Endothelial cell (in vitro differentiated cells): ENCODE measurements around the gene DVL2. TPM values are rescaled to one million over a fixed set of nuclear protein-coding genes. Genes with fewer than 3 reads are reported as not detected.
A peak's percentile ranks its signal among the peaks of the same experiment; 100 is the strongest.

Experiments used
- DNase-seq: peaks from one replicate; pipeline ENCODE4 v3.0.0; 2021; ENCODE audit warnings: low spot score
- H3K27ac Mint-ChIP-seq: one replicate; pipeline ENCODE4 v1.8.0; 2021; ENCODE audit warnings: mixed read lengths, inconsistent platforms; ENCODE audit not compliant: unreplicated experiment
- H3K27me3 Mint-ChIP-seq: one replicate; pipeline ENCODE4 v1.8.0; 2021; ENCODE audit warnings: mild to moderate bottlenecking, moderate library complexity, mixed read lengths, inconsistent platforms; ENCODE audit not compliant: unreplicated experiment
- H3K36me3 Mint-ChIP-seq: one replicate; pipeline ENCODE4 v1.8.0; 2021; ENCODE audit warnings: mild to moderate bottlenecking, low read depth, mixed read lengths, inconsistent platforms; ENCODE audit not compliant: unreplicated experiment
- H3K4me1 Mint-ChIP-seq: one replicate; pipeline ENCODE4 v1.8.0; 2021; ENCODE audit warnings: mild to moderate bottlenecking, mixed read lengths, inconsistent platforms; ENCODE audit not compliant: unreplicated experiment
- H3K4me3 Mint-ChIP-seq: one replicate; pipeline ENCODE4 v1.8.0; 2021; ENCODE audit warnings: mild to moderate bottlenecking, mixed read lengths, inconsistent platforms; ENCODE audit not compliant: unreplicated experiment
- H3K9me3 Mint-ChIP-seq: one replicate; pipeline ENCODE4 v1.8.0; 2021; ENCODE audit warnings: mixed read lengths, inconsistent platforms; ENCODE audit not compliant: unreplicated experiment
- CTCF ChIP-seq: fragments of 200-600 bp; sonication (generic); IDR thresholded peaks from one replicate; pipeline ENCODE4 v1.5.0; 2021; ENCODE audit warnings: antibody characterized with exemption; ENCODE audit not compliant: unreplicated experiment
- long read RNA-seq: library from polyadenylated mRNA; unstranded; transcript quantifications from one replicate; pipeline ENCODE4 v2.0.0, GENCODE V29; 2020; ENCODE audit not compliant: unreplicated experiment
- total RNA-seq: library from RNA; stranded (reverse); fragmentation: NEBNext Ultra II Directional; extraction: Animal tissue kit (Norgen Biotek cat#: 25700); gene quantifications from one replicate; pipeline ENCODE4 v1.2.1, GENCODE V29; 2021; ENCODE audit not compliant: unreplicated experiment

The DVL2 gene
- total RNA-seq, result 58.2 TPM
- long read RNA-seq, transcript DVL2-201 (15 exons, 3,018 nt), result major isoform, 5 of 19 reads
- long read RNA-seq, partial matches to known transcripts, result 2 of 19 reads
- long read RNA-seq, other reads (novel, unspliced or antisense), result 12 of 19 reads

GRCh38 chr17:7234083-7234951, at the start of gene DVL2:
DVL2 (minus strand) TSS chr17:7234517; CDS start chr17:7234262, 255 bp downstream.
- Mint-ChIP-seq H3K27ac (peak within 1 kb of the TSS; percentile 86), H3K4me1 (peaks cover 28% of the 10 kb centered on the region), H3K4me3 (peak within 1 kb of the TSS; percentile 99), H3K27me3 (peaks cover 27% of the 10 kb centered on the region), H3K9me3 (no peaks in the 10 kb centered on the region), H3K36me3 (peaks cover 45% of the 10 kb centered on the region)
- TF ChIP-seq CTCF, result no peak
- DNase-seq, result peak; percentile 89

GRCh38 chr17:7283471-7284216, 49.3 kb upstream of the DVL2 start:
- H3K27me3 Mint-ChIP-seq, result peaks cover 14% of the 10 kb centered on the region
- H3K36me3 Mint-ChIP-seq, result no peaks in the 10 kb centered on the region
- H3K4me3 Mint-ChIP-seq, result peak overlapping the region; percentile 37
- no peak overlapping the region for H3K27ac Mint-ChIP-seq
- DNase-seq, result no peak
- peaks cover 15% of the 10 kb centered on the region for H3K4me1 Mint-ChIP-seq
- TF ChIP-seq CTCF, result no peak
- no peaks in the 10 kb centered on the region for H3K9me3 Mint-ChIP-seq

DNA sequence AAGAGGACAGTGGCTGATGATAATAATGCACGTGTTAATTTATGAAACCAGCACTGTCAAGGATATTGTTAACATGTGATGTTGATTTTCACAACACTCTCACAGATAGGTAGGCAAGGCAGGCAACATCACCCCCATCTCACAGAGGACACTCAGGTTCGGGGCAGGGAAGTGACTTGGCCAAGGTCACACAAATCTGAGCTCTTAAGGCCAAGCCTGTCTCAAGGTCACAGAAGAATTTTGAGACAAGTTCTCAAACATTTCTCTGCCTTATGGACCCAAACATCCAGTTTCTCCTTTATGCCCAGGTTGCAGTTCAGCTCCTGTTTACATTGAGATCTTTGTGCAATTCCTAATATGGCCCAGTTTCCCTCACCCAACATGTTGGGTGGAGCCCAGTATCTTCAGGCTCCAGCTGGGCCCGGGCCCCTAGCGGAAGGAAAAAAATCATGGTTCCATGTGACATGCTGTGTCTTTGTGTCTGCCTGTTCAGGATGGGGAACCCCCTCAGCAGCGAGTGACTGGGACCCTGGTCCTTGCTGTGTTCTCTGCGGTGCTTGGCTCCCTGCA, 48.5 kb upstream of the DVL2 start:
- H3K9me3 Mint-ChIP-seq, result no peaks in the 10 kb centered on the region
- peaks cover 15% of the 10 kb centered on the region for H3K4me1 Mint-ChIP-seq
- H3K27ac Mint-ChIP-seq, result no peak overlapping the region
- no peak for TF ChIP-seq CTCF
- no peaks in the 10 kb centered on the region for H3K36me3 Mint-ChIP-seq
- peak overlapping the region; percentile 82 for H3K4me3 Mint-ChIP-seq
- peaks cover 14% of the 10 kb centered on the region for H3K27me3 Mint-ChIP-seq
- no peak for DNase-seq

DNA sequence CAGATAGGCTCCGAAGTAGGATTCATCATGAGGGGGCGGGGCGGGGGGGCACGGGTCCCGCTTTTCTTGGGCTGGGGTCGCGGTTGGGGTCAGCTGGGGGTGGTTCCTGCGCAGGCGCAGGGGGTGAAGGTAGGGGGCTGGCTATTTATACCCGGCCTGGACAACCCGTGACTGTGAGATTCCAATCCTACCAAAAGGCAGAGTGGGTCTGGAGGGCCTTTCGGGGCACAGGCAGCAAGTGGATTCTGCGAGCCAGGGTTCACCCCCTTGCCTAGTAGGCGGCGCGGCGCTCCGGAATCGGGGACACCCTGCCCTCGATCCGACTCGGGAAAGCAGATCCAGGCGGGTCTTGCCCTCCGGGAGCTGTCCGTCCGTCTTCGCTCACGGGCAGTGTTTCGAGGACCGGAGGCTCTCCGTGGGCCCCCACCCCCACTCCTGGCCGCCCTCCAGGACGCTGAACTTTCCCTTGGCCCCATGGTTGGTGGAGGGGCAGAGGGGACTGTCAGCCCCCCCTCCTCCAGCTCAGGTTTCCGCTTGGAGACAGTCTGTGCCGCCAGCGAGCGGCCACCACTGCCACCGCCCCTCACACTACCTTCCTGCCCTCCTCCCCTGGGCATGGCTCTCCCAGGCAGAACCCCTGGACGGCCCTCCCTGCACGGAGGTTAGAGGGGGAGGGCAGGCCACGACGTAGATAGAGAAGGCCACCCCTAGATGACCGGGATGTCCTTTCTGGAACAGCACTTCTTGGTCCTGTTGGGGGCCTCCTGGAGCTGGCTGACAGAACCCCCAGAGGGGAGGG, 47.8 kb upstream of the DVL2 start:
- Mint-ChIP-seq H3K4me3 (peak overlapping the region; percentile 82), H3K9me3 (no peaks in the 10 kb centered on the region), H3K27ac (no peak overlapping the region), H3K27me3 (peaks cover 13% of the 10 kb centered on the region), H3K4me1 (peaks cover 15% of the 10 kb centered on the region), H3K36me3 (no peaks in the 10 kb centered on the region)
- peak; percentile 39 for DNase-seq
- TF ChIP-seq CTCF, result no peak
